ENCODE measurements around the gene ADAM15.

GRCh38 chr1:155033524-155033923, 17.6 kb upstream of the ADAM15 start, which contains the start of the genes DCST1 and DCST2:
- no peak for TF ChIP-seq POLR2A (IDR thresholded peaks at IDR 0.05)
- no peak for TF ChIP-seq CTCF (IDR thresholded peaks at IDR 0.05 in 4 of 5, conservative IDR thresholded peaks at IDR 0.05 in 1 of 5)
